Gastroesophageal sphincter (tissue), 4 donors: ENCODE data around the gene PRCP. TPM values are rescaled to one million over a fixed set of nuclear protein-coding genes. Genes with fewer than 3 reads are reported as not detected.
A peak's percentile ranks its signal among the peaks of the same experiment; 100 is the strongest.

Experiments
- ATAC-seq: fragments of 150-250 bp; one replicate; pipeline ENCODE4 v1.9.1; 2016; ENCODE audit warnings: mild to moderate bottlenecking, moderate library complexity
- H3K27ac ChIP-seq, 4 donors: fragments of 200-600 bp; sonication (generic) in 3 of 4; 1 replicate in 3 of 4; 2 replicates in 1 of 4; pipeline ENCODE4 v1.5.1; 2016 to 2019
- H3K27me3 ChIP-seq: fragments of 200-600 bp; sonication (generic); one replicate; pipeline ENCODE4 v1.5.1; 2019
- H3K36me3 ChIP-seq, 2 donors: fragments of 200-600 bp; sonication (generic); one replicate each; pipeline ENCODE4 v1.5.1; 2019; ENCODE audit warnings: control low read depth in 1 of 2
- H3K4me1 ChIP-seq, 3 donors: fragments of 200-600 bp; sonication (generic); 1 replicate in 2 of 3; 2 replicates in 1 of 3; pipeline ENCODE4 v1.5.1; 2016 to 2019; ENCODE audit warnings: control low read depth in 2 of 3
- H3K4me3 ChIP-seq, 2 donors: fragments of 200-600 bp; sonication (generic); one replicate each; pipeline ENCODE4 v1.5.1; 2019; ENCODE audit warnings: mild to moderate bottlenecking in 1 of 2, moderate library complexity in 1 of 2
- H3K9me3 ChIP-seq, 3 donors: fragments of 200-600 bp; sonication (generic); one replicate each; pipeline ENCODE4 v1.5.1; 2017 to 2019; ENCODE audit warnings: control low read depth in 2 of 3
- EP300 ChIP-seq: sonication (generic); formaldehyde crosslinking; IDR thresholded peaks from one replicate; pipeline ENCODE4 v1.6.1; 2017; ENCODE audit warnings: antibody characterized with exemption, mild to moderate bottlenecking
- POLR2A ChIP-seq, 2 donors: fragments of 450-650 bp; IDR thresholded peaks; one replicate each; pipeline ENCODE4 v1.6.1; 2017; ENCODE audit warnings: antibody characterized with exemption in 2 of 2, mild to moderate bottlenecking in 2 of 2, moderate library complexity in 1 of 2
- POLR2AphosphoS5 ChIP-seq: sonication (generic); formaldehyde crosslinking; IDR thresholded peaks from one replicate; pipeline ENCODE4 v1.6.1; 2017; ENCODE audit warnings: antibody characterized with exemption
- WGBS, 2 donors: methylation state at CpG; one replicate each; pipeline ENCODE4 v1.1.5; 2018; ENCODE audit warnings: low coverage in 1 of 2; 5-methylcytosine and 5-hydroxymethylcytosine counted together
- total RNA-seq, 4 donors: library from RNA; depleted of rRNA; stranded (reverse); fragments of >200 nt; gene quantifications; one replicate each; pipeline ENCODE4 v1.1.0, GENCODE V29; 2016
- TF ChIP-seq, protein P1 (sequence below), 4 experiments: fragments of 200-600 bp in 2 of 4; fragments of 450-650 bp in 2 of 4; sonication (generic) in 1 of 4; IDR thresholded peaks; one replicate each; pipeline ENCODE4 v1.5.1; 2017 to 2019; ENCODE audit warnings: antibody characterized with exemption in 4 of 4, mild to moderate bottlenecking in 2 of 4, moderate library complexity in 2 of 4

PRCP gene
- total RNA-seq, 4 donors from 2014 or later = 22.8 to 62.2 (median 42.4) TPM

DNA sequence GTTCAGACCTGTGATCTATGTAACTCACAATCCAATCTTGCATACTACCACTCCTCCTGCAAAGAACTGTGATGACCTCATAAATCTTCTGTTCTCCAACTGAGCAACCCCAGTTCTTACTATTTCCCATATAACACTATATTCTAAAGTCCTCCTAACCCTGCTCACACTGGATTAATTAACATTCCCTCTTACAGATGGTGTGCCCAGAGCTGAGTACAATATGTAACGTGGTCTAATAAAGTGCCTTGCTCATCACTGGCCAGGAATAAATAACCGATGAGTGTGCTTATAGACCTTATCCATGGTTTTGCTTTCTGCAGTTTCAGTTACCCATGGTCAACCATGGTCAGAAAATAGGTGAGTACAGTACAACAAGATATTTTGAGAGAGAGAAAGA, 28.6 kb downstream of the PRCP start:
- ATAC-seq = no peak
- Histone ChIP-seq H3K27ac (no peak overlapping the region), H3K4me1 (peaks cover 0 to 30% (median 5%) of the 10 kb centered on the region in 3 donors), H3K9me3 (no peaks in the 10 kb centered on the region), H3K36me3 (no peaks in the 10 kb centered on the region), H3K27me3 (no peaks in the 10 kb centered on the region), H3K4me3 (no peak overlapping the region)
- TF ChIP-seq, protein P1, sequence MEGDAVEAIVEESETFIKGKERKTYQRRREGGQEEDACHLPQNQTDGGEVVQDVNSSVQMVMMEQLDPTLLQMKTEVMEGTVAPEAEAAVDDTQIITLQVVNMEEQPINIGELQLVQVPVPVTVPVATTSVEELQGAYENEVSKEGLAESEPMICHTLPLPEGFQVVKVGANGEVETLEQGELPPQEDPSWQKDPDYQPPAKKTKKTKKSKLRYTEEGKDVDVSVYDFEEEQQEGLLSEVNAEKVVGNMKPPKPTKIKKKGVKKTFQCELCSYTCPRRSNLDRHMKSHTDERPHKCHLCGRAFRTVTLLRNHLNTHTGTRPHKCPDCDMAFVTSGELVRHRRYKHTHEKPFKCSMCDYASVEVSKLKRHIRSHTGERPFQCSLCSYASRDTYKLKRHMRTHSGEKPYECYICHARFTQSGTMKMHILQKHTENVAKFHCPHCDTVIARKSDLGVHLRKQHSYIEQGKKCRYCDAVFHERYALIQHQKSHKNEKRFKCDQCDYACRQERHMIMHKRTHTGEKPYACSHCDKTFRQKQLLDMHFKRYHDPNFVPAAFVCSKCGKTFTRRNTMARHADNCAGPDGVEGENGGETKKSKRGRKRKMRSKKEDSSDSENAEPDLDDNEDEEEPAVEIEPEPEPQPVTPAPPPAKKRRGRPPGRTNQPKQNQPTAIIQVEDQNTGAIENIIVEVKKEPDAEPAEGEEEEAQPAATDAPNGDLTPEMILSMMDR (IDR thresholded peaks at IDR 0.05) = no peak
- TF ChIP-seq EP300 (no peak), POLR2AphosphoS5 (no peak), POLR2A (IDR thresholded peaks at IDR 0.05) (no peak)
- WGBS, 2 donors = 95 to 100% methylated on average over 2 of the region's 2 CpGs

DNA sequence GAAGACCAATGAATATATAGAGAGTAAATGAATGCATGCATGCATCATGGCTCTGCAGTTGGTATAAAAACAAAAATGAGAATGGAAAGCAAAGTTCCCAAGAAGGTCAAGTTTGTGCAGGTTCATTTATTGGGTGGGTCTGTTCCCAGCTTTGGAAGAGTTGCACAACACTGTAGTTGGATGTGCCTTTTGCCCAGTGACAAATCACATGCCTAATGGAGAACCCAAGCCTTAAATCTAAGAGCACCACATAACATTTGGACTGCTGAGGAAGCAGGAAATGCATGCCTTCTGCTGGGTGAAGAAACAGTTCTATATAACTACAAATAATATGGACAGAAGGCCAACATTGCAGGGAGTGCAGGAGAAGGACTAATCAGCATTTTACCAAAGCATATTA, 30.6 kb downstream of the PRCP start:
- Histone ChIP-seq H3K9me3 (no peaks in the 10 kb centered on the region), H3K4me1 (peaks cover 0 to 30% (median 5%) of the 10 kb centered on the region in 3 donors), H3K36me3 (no peaks in the 10 kb centered on the region), H3K27ac (peak overlapping the region in 2 of 4 donors; percentile 26 to 27), H3K4me3 (no peak overlapping the region), H3K27me3 (no peaks in the 10 kb centered on the region)
- ATAC-seq = peak; percentile 71
- TF ChIP-seq, protein P1 (IDR thresholded peaks at IDR 0.05) = no peak
- TF ChIP-seq POLR2AphosphoS5 = no peak
- no peak for TF ChIP-seq EP300
- TF ChIP-seq POLR2A (IDR thresholded peaks at IDR 0.05) = no peak

DNA sequence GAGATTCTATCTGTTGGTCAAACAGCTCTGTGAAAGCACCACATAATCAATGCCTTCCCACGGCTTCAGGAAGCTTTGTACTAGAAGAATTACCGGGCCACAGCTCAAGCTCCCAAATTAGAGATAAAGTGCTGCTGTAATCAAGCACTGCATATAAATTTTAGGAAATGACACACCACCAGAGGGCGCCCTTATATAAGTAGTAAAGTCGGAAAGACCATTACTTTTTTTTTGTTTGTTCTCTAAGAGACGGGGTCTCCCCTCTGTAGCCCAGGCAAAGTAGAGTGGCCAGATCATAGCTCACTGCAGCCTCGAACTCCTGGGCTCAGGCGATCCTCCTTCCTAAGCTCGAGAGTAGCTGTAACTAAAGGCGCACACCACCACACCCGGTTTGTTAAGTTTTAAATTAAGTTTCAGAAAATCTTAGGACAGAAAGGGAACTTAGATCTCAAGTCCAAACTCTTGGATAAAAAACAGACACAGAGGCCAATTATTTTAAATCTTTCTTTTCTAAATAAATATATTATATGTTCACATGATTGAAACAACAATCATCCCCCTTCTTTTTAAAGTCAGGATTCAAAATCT, 32.6 kb downstream of the PRCP start:
- 8 to 12% methylated on average over 10 of the region's 10 CpGs for WGBS, 2 donors
- Histone ChIP-seq H3K36me3 (no peaks in the 10 kb centered on the region), H3K27me3 (no peaks in the 10 kb centered on the region), H3K9me3 (no peaks in the 10 kb centered on the region), H3K27ac (no peak overlapping the region), H3K4me1 (peaks cover 0 to 41% (median 5%) of the 10 kb centered on the region in 3 donors), H3K4me3 (peak overlapping the region in 1 of 2 donors; percentile 29)
- TF ChIP-seq POLR2A (IDR thresholded peaks at IDR 0.05) (no peak), EP300 (no peak), POLR2AphosphoS5 (no peak)
- TF ChIP-seq, protein P1 (IDR thresholded peaks at IDR 0.05) = peak; percentile 67 to 73 (median 71)
- peak; percentile 47 for ATAC-seq

DNA sequence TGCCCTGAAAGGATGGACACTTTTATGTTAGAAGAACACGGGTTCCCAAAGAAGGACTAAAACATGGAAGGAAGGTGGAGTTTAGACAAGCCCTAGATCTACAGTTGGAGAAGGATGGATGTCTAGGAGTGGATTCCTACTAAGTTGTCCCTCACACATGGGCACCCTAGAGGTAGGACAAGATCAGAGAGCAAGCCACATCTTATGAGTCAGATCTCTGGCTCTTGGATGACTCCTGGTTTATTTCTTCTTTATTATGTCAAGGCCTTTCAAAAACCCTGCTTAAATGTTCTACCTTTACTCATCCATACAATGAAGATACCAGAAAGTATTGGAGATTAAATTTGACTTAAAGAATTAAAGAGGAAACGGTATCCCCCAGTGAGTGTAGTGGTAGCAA, 34.4 kb downstream of the PRCP start:
- no peak for TF ChIP-seq POLR2A (IDR thresholded peaks at IDR 0.05)
- peaks cover 0 to 41% (median 5%) of the 10 kb centered on the region in 3 donors for H3K4me1 ChIP-seq
- H3K9me3 ChIP-seq = no peaks in the 10 kb centered on the region
- ATAC-seq = no peak
- H3K27me3 ChIP-seq = no peaks in the 10 kb centered on the region
- no peak overlapping the region for H3K27ac ChIP-seq
- WGBS, 2 donors = 76 to 100% methylated on average over 1 to 2 of the region's 2 CpGs
- no peaks in the 10 kb centered on the region for H3K36me3 ChIP-seq
- H3K4me3 ChIP-seq = no peak overlapping the region

DNA sequence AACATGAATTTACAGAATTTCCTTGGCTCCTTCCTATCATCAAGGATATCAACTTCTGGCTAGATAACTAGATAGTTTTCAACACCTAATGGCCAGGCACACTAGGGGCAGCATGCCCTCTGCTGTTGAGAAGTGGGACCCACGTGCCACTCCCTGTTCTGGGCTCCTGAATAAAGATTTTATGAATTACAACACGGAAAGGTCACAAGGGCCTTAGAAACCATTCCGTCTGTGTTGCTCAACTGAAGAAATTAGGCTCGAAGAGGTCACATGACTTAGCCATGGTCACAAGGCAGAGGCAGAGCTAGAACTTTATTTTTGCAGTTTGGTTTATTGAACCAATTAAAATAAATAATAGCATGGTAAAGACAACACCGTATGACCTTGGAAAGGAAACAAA, 36.0 kb downstream of the PRCP start:
- 26% methylated on average over 5 of the region's 5 CpGs; no CpG with 5 or more reads in 1 of the 2 donors for WGBS, 2 donors
- H3K27ac ChIP-seq = no peak overlapping the region
- ATAC-seq = peak; percentile 77

More for the DNA sequence above, 36.0 kb downstream of the PRCP start:
- no peaks in the 10 kb centered on the region for H3K9me3 ChIP-seq
- no peak overlapping the region for H3K4me3 ChIP-seq
- H3K4me1 ChIP-seq = peaks cover 0 to 32% (median 0%) of the 10 kb centered on the region in 3 donors
- TF ChIP-seq, protein P1 (IDR thresholded peaks at IDR 0.05) = peak in 3 of 4 experiments; percentile 21 to 66 (median 48)
- TF ChIP-seq POLR2A (IDR thresholded peaks at IDR 0.05) = no peak
- no peak for TF ChIP-seq EP300
- peak; percentile 6 for TF ChIP-seq POLR2AphosphoS5
- no peaks in the 10 kb centered on the region for H3K36me3 ChIP-seq
- no peaks in the 10 kb centered on the region for H3K27me3 ChIP-seq
